ENCODE results near the gene COMP. TPM values are rescaled to one million over a fixed set of nuclear protein-coding genes. Genes with fewer than 3 reads are reported as not detected.

Gene COMP
- polyA plus RNA-seq, 2 of the 4 experiments (the other 2 are of a cell fraction) = not detected

DNA sequence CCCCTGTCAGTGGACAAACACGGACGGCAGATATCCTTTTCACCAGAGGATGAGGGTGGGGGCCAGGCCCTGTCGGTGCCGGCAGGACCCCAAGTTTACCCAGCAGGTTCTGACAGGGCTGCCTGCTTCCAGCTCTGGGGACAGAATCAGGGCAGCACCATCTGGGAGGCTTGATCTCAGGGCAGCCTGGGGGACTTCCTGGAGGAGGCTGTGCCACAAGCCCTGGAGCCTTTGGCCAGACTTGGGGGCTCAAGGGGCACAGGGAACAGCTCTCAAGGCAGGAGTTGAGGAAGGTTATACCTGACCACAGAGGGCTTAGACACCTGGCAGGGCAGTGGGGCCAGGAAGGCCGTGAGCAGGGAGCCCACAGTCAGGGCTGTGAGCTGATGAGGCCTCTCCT is 45.2 kb downstream of the COMP start:
- no peaks in the 10 kb centered on the region for H3K4me1 ChIP-seq

GRCh38 chr19:18745012-18745735 is 45.9 kb downstream of the COMP start:
- FAIRE-seq (no peak), ATAC-seq (no peak; a peak in 1 of 6 replicates), DNase-seq (ENCODE audit: low read depth in 1 of 2, low spot score in 1 of 2) (no peak)
- H3K4me3 ChIP-seq = no peak overlapping the region
- H3K4me2 ChIP-seq = no peak overlapping the region
- H3K4me1 ChIP-seq = no peaks in the 10 kb centered on the region
- ChIA-PET POLR2A (no interaction called here), CTCF (interaction anchor here (0.5 kb wide), 1 partner anchor 191 kb away, joined by 3 read pairs; no protein-coding TSS in a partner anchor)
- H3K27ac ChIP-seq = no peak overlapping the region
- WGBS (ENCODE audit: missing lambda C conversion rate) = 93% methylated on average over 11 of the region's 26 CpGs
- TF ChIP-seq GATA3 (IDR thresholded peaks at IDR 0.05; ENCODE audit: borderline replicate concordance) (no peak), FOSL2 (IDR thresholded peaks at IDR 0.05) (no peak), FOSL2 (CRISPR knock-in tag; IDR thresholded peaks at IDR 0.05) (no peak), CBX2 (IDR thresholded peaks at IDR 0.05; ENCODE audit: borderline replicate concordance, low read depth) (no peak), CHD4 (IDR thresholded peaks at IDR 0.05; ENCODE audit: borderline replicate concordance) (no peak), ZNF302 (CRISPR knock-in tag; IDR thresholded peaks at IDR 0.05) (no peak), MAZ (IDR thresholded peaks at IDR 0.05; ENCODE audit: borderline replicate concordance, low read depth, low read length) (no peak), ATOH8 (CRISPR knock-in tag; IDR thresholded peaks at IDR 0.05; ENCODE audit: low read depth) (no peak), JUN (IDR thresholded peaks at IDR 0.05) (no peak), HOXB13 (CRISPR knock-in tag; IDR thresholded peaks at IDR 0.05; ENCODE audit: low read depth) (no peak), HEYL (CRISPR knock-in tag; IDR thresholded peaks at IDR 0.05) (no peak), RFX5 (IDR thresholded peaks at IDR 0.05) (no peak), EHF (CRISPR knock-in tag; IDR thresholded peaks at IDR 0.05) (no peak), ESRRA (IDR thresholded peaks at IDR 0.05; ENCODE audit: borderline replicate concordance, low read length) (no peak), FOSB (CRISPR knock-in tag; IDR thresholded peaks at IDR 0.05) (no peak)
- TF ChIP-seq, protein P1, sequence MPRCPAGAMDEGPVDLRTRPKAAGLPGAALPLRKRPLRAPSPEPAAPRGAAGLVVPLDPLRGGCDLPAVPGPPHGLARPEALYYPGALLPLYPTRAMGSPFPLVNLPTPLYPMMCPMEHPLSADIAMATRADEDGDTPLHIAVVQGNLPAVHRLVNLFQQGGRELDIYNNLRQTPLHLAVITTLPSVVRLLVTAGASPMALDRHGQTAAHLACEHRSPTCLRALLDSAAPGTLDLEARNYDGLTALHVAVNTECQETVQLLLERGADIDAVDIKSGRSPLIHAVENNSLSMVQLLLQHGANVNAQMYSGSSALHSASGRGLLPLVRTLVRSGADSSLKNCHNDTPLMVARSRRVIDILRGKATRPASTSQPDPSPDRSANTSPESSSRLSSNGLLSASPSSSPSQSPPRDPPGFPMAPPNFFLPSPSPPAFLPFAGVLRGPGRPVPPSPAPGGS (IDR thresholded peaks at IDR 0.05) = no peak
- no peaks in the 10 kb centered on the region for H3K9me3 ChIP-seq

More for the DNA sequence above, 45.2 kb downstream of the COMP start:
- peak; percentile 57 for TF ChIP-seq ZFP36 (IDR thresholded peaks at IDR 0.05; ENCODE audit: borderline replicate concordance, partially characterized antibody)
- no peak for TF ChIP-seq FOSB (CRISPR knock-in tag; IDR thresholded peaks at IDR 0.05)
- TF ChIP-seq HEYL (CRISPR knock-in tag; IDR thresholded peaks at IDR 0.05) = no peak
- H3K4me3 ChIP-seq = no peak overlapping the region
- DNase-seq (ENCODE audit: low read depth in 1 of 2, low spot score in 1 of 2) (no peak), ATAC-seq (no peak), FAIRE-seq (no peak)
- no peak overlapping the region for H3K27ac ChIP-seq
- ChIA-PET CTCF (no interaction called here), POLR2A (no interaction called here)
- WGBS (ENCODE audit: missing lambda C conversion rate) = no CpG with 5 or more reads among the region's 5 CpGs
- H3K4me2 ChIP-seq = no peak overlapping the region
- H3K9me3 ChIP-seq = no peaks in the 10 kb centered on the region

- 93% methylated on average over 14 of the region's 36 CpGs for WGBS (ENCODE audit: missing lambda C conversion rate)
- Histone ChIP-seq H3K4me2 (no peak overlapping the region), H3K4me1 (no peaks in the 10 kb centered on the region), H3K4me3 (no peak overlapping the region), H3K27ac (no peak overlapping the region), H3K9me3 (no peaks in the 10 kb centered on the region)
- CTCF ChIA-PET = no interaction called here
- no peak; a peak in 1 of 6 replicates for ATAC-seq
- no peak for DNase-seq (ENCODE audit: low read depth in 1 of 2, low spot score in 1 of 2)
- FAIRE-seq = no peak
- POLR2A ChIA-PET = no interaction called here
- TF ChIP-seq JUN (IDR thresholded peaks at IDR 0.05) = no peak
- TF ChIP-seq ZC3H11A (IDR thresholded peaks at IDR 0.05) = no peak
- TF ChIP-seq RFX5 (IDR thresholded peaks at IDR 0.05) = no peak
- TF ChIP-seq NPAS2 (CRISPR knock-in tag; IDR thresholded peaks at IDR 0.05; ENCODE audit: borderline replicate concordance) = no peak
- no peak for TF ChIP-seq CHD2 (IDR thresholded peaks at IDR 0.05; ENCODE audit: low read length, partially characterized antibody)
- no peak for TF ChIP-seq EHMT2 (IDR thresholded peaks at IDR 0.05; ENCODE audit: low read depth)
- TF ChIP-seq, protein P2, sequence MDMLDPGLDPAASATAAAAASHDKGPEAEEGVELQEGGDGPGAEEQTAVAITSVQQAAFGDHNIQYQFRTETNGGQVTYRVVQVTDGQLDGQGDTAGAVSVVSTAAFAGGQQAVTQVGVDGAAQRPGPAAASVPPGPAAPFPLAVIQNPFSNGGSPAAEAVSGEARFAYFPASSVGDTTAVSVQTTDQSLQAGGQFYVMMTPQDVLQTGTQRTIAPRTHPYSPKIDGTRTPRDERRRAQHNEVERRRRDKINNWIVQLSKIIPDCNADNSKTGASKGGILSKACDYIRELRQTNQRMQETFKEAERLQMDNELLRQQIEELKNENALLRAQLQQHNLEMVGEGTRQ (IDR thresholded peaks at IDR 0.05) = no peak
- no peak for TF ChIP-seq RARB (CRISPR knock-in tag; IDR thresholded peaks at IDR 0.05)
- TF ChIP-seq, protein P3, sequence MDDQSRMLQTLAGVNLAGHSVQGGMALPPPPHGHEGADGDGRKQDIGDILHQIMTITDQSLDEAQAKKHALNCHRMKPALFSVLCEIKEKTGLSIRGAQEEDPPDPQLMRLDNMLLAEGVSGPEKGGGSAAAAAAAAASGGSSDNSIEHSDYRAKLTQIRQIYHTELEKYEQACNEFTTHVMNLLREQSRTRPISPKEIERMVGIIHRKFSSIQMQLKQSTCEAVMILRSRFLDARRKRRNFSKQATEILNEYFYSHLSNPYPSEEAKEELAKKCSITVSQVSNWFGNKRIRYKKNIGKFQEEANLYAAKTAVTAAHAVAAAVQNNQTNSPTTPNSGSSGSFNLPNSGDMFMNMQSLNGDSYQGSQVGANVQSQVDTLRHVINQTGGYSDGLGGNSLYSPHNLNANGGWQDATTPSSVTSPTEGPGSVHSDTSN (IDR thresholded peaks at IDR 0.05) = no peak
- TF ChIP-seq KDM1A (IDR thresholded peaks at IDR 0.05; ENCODE audit: low read depth) = no peak
- no peak for TF ChIP-seq SMC3 (IDR thresholded peaks at IDR 0.05)
- TF ChIP-seq CBX2 (IDR thresholded peaks at IDR 0.05; ENCODE audit: borderline replicate concordance, low read depth) = no peak
- no peak for TF ChIP-seq RCOR1 (IDR thresholded peaks at IDR 0.05; ENCODE audit: low read depth, low read length)
- TF ChIP-seq, protein P4, sequence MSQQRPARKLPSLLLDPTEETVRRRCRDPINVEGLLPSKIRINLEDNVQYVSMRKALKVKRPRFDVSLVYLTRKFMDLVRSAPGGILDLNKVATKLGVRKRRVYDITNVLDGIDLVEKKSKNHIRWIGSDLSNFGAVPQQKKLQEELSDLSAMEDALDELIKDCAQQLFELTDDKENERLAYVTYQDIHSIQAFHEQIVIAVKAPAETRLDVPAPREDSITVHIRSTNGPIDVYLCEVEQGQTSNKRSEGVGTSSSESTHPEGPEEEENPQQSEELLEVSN (IDR thresholded peaks at IDR 0.05; ENCODE audit: borderline replicate concordance, low read depth) = no peak
- TF ChIP-seq TFCP2L1 (CRISPR knock-in tag; IDR thresholded peaks at IDR 0.05) = no peak
- TF ChIP-seq KDM5A (IDR thresholded peaks at IDR 0.05) = no peak
Measured at GRCh38 chr19:18743784-18744418, 47.2 kb downstream of the COMP start.
